PC-9 (cell line): Measurements from ENCODE around the gene BMP10. TPM values are rescaled to one million over a fixed set of nuclear protein-coding genes. Genes with fewer than 3 reads are reported as not detected.

Experiments
- BruUV-seq: library from RNA; stranded (reverse); fragments of 400-500 nt; replicated peaks from 2 replicates; lab custom pipeline; 2021; lab: Mats Ljungman, UMichigan
- CTCF ChIA-PET: fragments of 300-600 bp; sonication (Branson Sonifier 250); formaldehyde crosslinking; loops from one replicate; lab custom pipeline; 2022; ENCODE audit warnings: antibody characterized with exemption; lab: Charles Lee
- POLR2A ChIA-PET: fragments of 300-600 bp; sonication (Branson Sonifier 250); formaldehyde crosslinking; loops from one replicate; lab custom pipeline; 2022; ENCODE audit warnings: antibody characterized with exemption; ENCODE audit not compliant: unreplicated experiment; lab: Charles Lee
- DNase-seq, 2 experiments: peaks; one replicate each; pipeline versions ENCODE4 v3.0.0 to v3.0.0-alpha.2; 2015 to 2022; ENCODE audit warnings: mixed read lengths in 1 of 2
- H2AFZ ChIP-seq: fragments of 200-600 bp; sonication (generic); 2 replicates; pipeline ENCODE4 v1.8.1; 2017; ENCODE audit warnings: antibody characterized with exemption
- H3F3A ChIP-seq: fragments of 200-600 bp; sonication (generic); 2 replicates; pipeline ENCODE4 v1.8.1; 2017; ENCODE audit warnings: antibody characterized with exemption, mild to moderate bottlenecking, low read depth; ENCODE audit not compliant: insufficient read depth
- H3K27ac ChIP-seq: fragments of 200-600 bp; sonication (generic); 2 replicates; pipeline ENCODE4 v1.6.1; 2016; ENCODE audit warnings: mixed run types
- H3K27me3 ChIP-seq: fragments of 200-600 bp; sonication (generic); 2 replicates; pipeline ENCODE4 v1.6.1; 2016; ENCODE audit warnings: low read depth, mixed run types; ENCODE audit not compliant: insufficient read depth
- H3K36me3 ChIP-seq: fragments of 200-600 bp; sonication (generic); 2 replicates; pipeline ENCODE4 v1.6.1; 2016; ENCODE audit warnings: low read depth, mixed run types
- H3K4me1 ChIP-seq: fragments of 200-600 bp; sonication (generic); replicated peaks from 2 replicates; pipeline ENCODE4 v1.6.1; 2016; ENCODE audit warnings: mixed run types; ENCODE audit not compliant: insufficient read depth
- H3K4me2 ChIP-seq: fragments of 200-600 bp; sonication (generic); 2 replicates; pipeline ENCODE4 v1.6.1; 2017; ENCODE audit warnings: mixed run types
- H3K4me3 ChIP-seq: fragments of 200-600 bp; sonication (generic); 2 replicates; pipeline ENCODE4 v1.6.1; 2016; ENCODE audit warnings: mixed run types
- H3K79me2 ChIP-seq: fragments of 200-600 bp; sonication (generic); 2 replicates; pipeline ENCODE4 v1.6.1; 2017; ENCODE audit warnings: low read depth, mixed run types
- H3K9me2 ChIP-seq: fragments of 200-600 bp; sonication (generic); 2 replicates; pipeline ENCODE4 v1.8.1; 2017; ENCODE audit warnings: mild to moderate bottlenecking; ENCODE audit not compliant: insufficient read depth
- H3K9me3 ChIP-seq: fragments of 200-600 bp; sonication (generic); 2 replicates; pipeline ENCODE4 v1.8.1; 2016; ENCODE audit warnings: low read depth; ENCODE audit not compliant: insufficient read depth
- H4K20me1 ChIP-seq: fragments of 200-600 bp; sonication (generic); 2 replicates; pipeline ENCODE4 v1.8.1; 2017; ENCODE audit not compliant: insufficient read depth
- CTCF ChIP-seq: fragments of 200-600 bp; sonication (generic); conservative IDR thresholded peaks from 2 replicates; pipeline ENCODE4 v1.6.1; 2017; ENCODE audit warnings: mixed run types, antibody characterized with exemption, mild to moderate bottlenecking, moderate library complexity
- EZH2 ChIP-seq: fragments of 200-600 bp; sonication (generic); IDR thresholded peaks from 2 replicates; pipeline ENCODE4 v1.8.0; 2017; ENCODE audit warnings: antibody characterized with exemption, low read depth
- intact Hi-C: fragments of 100-400 bp; cut with micrococcal nuclease; formaldehyde crosslinking; loops from one replicate; pipeline ENCODE4 v1.10.0; 2022; ENCODE audit not compliant: unreplicated experiment
- total RNA-seq: library from RNA; stranded (reverse); gene quantifications from 2 replicates; pipeline ENCODE4 v1.2.3, GENCODE V29; 2021

The BMP10 gene
- total RNA-seq, 1 experiment from 2014 or later = not detected

DNA sequence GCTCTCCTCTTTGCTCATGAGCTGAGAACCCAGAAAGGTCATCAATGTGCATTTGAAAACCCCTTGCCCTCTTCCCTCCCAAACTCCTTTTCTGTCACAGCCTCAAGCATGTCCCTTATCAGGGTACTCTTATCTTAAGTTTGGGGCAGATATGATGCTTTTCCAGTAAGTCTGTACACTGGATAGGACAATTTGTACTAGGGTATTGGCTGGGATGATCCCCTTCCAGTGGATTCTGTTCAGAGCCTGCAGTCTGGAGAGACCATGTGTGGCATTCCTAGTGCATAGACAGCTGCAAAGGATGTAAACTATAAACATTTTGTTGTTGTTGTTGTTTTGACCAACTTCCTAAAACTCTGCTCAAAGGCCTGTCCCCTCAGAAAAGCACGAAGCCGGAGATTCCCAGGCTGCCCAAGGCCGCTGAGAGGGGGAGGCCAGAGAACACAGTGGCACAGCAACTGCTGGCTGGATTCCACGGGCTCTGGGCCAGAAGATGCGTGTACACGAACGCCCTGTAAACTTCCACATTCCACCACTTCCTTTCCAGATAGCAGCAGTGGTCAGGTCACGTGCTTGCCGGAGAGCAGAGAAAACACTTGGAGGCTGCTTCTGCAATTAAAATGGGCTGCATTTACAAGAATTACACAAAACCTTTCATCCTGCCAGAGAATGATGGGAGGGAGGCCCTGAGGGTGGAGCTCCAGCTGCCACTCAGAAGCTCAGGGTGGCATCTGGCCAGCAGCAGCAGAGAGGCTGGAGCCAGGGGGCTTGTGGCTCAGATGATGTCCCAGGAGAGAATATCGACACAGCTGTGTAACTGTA is 42.1 kb downstream of the BMP10 start:
- intact Hi-C loops = loop anchor here (1.0 kb wide), 1 partner anchor 79 kb away; no protein-coding TSS in a partner anchor
- peak in 1 of 2 experiments; percentile 79 for DNase-seq
- Histone ChIP-seq H3K36me3 (no peaks in the 10 kb centered on the region), H2AFZ (no peak overlapping the region), H3K9me2 (no peaks in the 10 kb centered on the region), H3K9me3 (no peaks in the 10 kb centered on the region), H4K20me1 (no peaks in the 10 kb centered on the region), H3K27me3 (no peaks in the 10 kb centered on the region), H3K4me3 (no peak overlapping the region), H3K27ac (no peak overlapping the region), H3K79me2 (no peaks in the 10 kb centered on the region), H3F3A (no peaks in the 10 kb centered on the region), H3K4me1 (no peaks in the 10 kb centered on the region), H3K4me2 (peak overlapping the region; percentile 17; the same call in 1 of the 2 replicates)
- BruUV-seq = no TSS peak
- TF ChIP-seq CTCF = no peak
- ChIA-PET CTCF (no interaction called here), POLR2A (interaction anchor here (0.5 kb wide), 2 partner anchors 12 to 21 kb away, joined by 4 to 12 read pairs; no protein-coding TSS in a partner anchor)

- POLR2A ChIA-PET = no interaction called here
- H2AFZ ChIP-seq = no peak overlapping the region
These were observed 43.5 kb downstream of the BMP10 start for GRCh38 chr2:68827666-68828065.

GRCh38 chr2:68825866-68826265 is 45.3 kb downstream of the BMP10 start:
- Histone ChIP-seq H3K27ac (no peak overlapping the region), H3K4me3 (no peak overlapping the region), H3K36me3 (no peaks in the 10 kb centered on the region), H3K4me1 (no peaks in the 10 kb centered on the region), H3K27me3 (no peaks in the 10 kb centered on the region), H3K79me2 (no peaks in the 10 kb centered on the region), H3F3A (no peaks in the 10 kb centered on the region), H2AFZ (no peak overlapping the region), H3K9me3 (no peaks in the 10 kb centered on the region), H3K9me2 (no peaks in the 10 kb centered on the region), H4K20me1 (no peaks in the 10 kb centered on the region), H3K4me2 (no peak overlapping the region)
- no TSS peak for BruUV-seq
- CTCF ChIA-PET = no interaction called here
- TF ChIP-seq CTCF (no peak), EZH2 (no peak)
- intact Hi-C loops = no loop called here
- POLR2A ChIA-PET = no interaction called here
- DNase-seq = no peak

More at GRCh38 chr2:68827666-68828065, 43.5 kb downstream of the BMP10 start:
- Histone ChIP-seq H3K27ac (no peak overlapping the region), H3F3A (no peaks in the 10 kb centered on the region), H3K4me1 (no peaks in the 10 kb centered on the region), H3K4me3 (no peak overlapping the region), H3K9me2 (no peaks in the 10 kb centered on the region), H3K27me3 (no peaks in the 10 kb centered on the region), H4K20me1 (no peaks in the 10 kb centered on the region), H3K79me2 (no peaks in the 10 kb centered on the region), H3K36me3 (no peaks in the 10 kb centered on the region), H3K9me3 (no peaks in the 10 kb centered on the region), H3K4me2 (no peak overlapping the region)
- TF ChIP-seq EZH2 (no peak), CTCF (no peak)
- CTCF ChIA-PET = no interaction called here
- intact Hi-C loops = no loop called here
- DNase-seq = no peak
- BruUV-seq = no TSS peak
